GM10266 (cell line): ENCODE measurements around the gene GRID1.
"Not testable (repeated sequence)": the region's sequence is repeated elsewhere in the genome, so short reads cannot be mapped to it uniquely, and the experiment has no call there.

ENCODE experiments used
- DNase-seq: peaks from one replicate; pipeline ENCODE4 v3.0.0; 2012; ENCODE audit errors: extremely low spot score
- TF ChIP-seq, protein P1 (sequence below): IDR thresholded peaks from 2 replicates; pipeline ENCODE4 v1.5.1; 2012; ENCODE audit warnings: mild to moderate bottlenecking, low read depth; ENCODE audit not compliant: control insufficient read depth, insufficient read depth; ENCODE audit errors: missing control alignments

GRID1 gene

DNA sequence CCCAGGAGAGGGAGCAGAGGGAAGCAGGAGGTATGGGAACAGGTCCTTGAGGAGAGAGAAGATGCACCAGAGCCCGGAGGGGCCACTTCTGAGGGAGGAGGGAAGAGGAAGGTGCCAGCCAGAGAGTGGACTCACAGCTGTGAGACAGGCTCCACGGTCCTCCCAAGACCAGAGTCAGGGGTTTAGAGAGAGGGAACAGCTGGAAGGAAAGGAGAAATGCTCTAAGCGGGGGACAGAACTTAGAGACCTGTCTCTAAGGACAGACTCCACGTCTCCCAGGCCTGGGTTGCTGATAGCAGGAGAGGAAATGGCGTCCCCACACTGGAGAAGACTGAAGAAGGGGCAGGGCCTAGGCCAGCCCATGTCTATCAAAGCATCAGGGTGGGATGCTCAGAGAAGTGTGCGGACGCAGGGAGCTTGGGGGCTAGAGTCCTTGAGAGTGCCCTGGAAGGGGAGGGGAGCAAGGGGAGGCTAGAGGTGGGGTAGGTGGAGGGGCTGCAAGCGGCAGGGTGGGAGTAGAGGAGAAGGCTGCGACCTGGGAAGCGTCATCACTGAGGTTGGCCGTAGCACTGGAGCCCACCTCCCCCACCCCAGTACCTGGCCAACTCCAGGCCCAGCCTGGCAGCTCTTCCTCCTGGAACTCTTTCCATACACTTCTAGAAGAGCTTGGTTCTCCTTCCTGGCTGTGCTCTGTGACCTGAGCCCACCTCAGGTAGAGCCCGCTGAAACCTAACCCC lies 25.6 kb upstream of the GRID1 start:
- DNase-seq = no peak
- TF ChIP-seq, protein P1, sequence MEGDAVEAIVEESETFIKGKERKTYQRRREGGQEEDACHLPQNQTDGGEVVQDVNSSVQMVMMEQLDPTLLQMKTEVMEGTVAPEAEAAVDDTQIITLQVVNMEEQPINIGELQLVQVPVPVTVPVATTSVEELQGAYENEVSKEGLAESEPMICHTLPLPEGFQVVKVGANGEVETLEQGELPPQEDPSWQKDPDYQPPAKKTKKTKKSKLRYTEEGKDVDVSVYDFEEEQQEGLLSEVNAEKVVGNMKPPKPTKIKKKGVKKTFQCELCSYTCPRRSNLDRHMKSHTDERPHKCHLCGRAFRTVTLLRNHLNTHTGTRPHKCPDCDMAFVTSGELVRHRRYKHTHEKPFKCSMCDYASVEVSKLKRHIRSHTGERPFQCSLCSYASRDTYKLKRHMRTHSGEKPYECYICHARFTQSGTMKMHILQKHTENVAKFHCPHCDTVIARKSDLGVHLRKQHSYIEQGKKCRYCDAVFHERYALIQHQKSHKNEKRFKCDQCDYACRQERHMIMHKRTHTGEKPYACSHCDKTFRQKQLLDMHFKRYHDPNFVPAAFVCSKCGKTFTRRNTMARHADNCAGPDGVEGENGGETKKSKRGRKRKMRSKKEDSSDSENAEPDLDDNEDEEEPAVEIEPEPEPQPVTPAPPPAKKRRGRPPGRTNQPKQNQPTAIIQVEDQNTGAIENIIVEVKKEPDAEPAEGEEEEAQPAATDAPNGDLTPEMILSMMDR = no peak

DNA sequence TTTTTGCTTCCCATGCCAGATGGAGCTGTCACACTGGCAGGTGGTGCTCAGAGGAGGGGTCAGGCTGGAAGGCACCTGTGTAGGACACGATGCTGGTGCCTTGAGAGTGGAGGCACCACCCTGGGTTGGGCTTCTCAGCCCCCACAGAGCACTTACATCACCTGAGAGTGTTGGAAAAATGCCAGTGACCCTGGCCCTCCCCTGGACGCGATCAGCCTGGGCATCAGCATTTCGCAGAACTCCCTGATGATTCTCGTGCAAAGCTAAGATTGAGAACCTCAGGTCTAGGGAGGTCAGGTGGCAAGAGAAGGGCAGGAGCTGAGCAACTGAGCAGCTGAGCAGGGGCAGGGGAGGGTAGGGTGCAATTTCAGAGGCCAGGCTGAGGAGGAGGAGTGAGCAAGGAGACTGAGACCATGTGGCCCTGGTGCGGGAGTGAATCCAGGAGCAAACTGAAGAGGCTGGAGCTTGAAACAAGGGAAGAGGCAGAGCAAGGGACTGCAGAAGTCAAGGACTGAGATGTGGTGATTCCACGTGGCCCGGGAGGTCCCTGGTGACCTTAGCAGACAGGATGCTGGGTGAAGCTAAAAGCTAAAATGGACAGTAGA lies 24.7 kb upstream of the GRID1 start:
- TF ChIP-seq, protein P1 = no peak
- no peak for DNase-seq

DNA sequence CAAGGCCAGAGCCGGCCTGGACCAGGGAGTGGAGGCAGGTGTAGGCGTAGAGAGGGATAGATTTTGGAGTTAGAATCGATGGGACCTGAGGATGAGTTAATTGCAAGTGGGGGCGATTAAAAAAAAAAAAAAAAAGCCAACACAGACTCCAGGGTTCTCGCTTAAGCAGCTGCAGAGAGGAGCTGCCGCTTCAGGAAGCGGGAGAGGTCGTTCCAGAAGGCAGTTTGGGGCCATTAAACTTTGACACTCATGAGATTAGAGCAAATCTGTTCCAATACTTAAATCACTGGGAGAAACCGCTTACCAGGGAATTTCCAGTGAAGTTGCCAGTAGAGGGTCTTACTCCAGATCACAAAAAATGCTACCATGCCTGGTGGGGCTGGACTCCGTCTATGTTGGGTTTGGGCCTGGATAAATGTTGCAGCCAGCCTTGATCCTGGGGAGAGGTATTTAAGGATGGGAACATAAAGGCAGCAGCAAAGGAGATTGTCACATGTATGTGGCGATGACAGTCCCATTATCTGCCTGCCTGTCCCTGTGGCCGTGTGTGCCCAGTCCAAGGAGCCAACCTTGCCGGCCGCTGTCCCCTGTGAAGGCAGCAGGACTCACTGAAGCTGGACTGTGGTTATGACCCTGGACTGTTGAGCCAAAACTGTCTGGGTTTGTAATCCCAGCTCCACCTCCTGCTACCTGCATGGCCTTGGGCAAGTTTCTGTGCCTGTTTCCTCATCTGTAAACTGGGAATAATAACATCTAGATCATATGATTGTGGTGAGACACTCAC lies 23.9 kb upstream of the GRID1 start:
- TF ChIP-seq, protein P1 = no peak
- DNase-seq = no peak

DNA sequence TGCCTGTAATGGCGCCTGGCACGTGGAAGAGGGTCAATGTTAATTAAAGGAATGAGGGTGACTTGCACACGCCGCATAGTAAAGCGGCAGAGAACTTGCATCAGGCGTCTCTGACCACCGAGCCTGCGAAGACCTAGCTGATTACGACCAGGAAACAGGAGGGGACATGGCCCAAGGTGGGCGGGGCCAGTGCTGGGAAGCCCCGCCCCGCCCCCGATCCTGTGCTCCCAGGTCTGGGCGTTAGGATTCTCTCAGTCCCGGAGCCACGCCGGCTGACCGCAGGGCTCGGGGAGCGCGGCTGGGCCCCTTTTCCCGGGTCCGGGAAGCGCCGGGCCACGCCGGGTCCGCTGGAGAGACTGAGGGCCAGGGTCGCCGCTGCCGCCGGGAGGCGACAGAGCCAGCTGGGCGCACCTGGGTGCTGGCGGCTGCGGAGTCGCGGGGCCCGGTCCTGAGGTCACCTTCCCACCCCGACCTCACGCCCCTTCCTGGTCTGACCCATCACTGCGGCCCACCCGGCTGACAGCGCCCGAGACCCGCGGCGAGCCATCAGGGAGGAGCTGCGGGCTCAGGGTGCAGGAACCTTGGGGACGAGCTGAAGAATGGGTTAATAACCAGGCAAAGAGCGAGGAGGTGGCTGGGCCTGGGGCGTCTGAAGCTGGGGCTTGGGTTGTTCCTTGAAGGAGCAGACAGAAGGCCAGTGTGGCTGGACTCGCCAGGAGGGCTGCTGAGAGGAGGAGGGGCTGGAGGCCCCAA lies 23.0 kb upstream of the GRID1 start:
- peak; percentile 85 for DNase-seq
- TF ChIP-seq, protein P1 = peak; percentile 35

DNA sequence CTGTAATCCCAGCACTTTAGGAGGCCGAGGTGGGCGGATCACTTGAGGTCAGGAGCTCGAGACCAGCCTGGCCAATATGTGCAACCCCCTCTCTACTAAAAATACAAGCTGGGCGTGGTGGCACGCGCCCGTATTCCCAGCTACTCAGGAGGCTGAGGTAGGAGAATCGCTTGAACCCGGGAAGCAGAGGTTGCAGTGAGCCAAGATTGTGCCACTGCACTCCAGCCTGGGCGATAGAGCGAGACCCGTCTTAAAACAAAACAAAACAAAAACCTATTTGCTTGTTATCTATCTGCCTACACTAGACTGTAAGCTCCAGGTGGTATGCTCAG lies 22.5 kb upstream of the GRID1 start:
- DNase-seq = not testable (repeated sequence)

DNA sequence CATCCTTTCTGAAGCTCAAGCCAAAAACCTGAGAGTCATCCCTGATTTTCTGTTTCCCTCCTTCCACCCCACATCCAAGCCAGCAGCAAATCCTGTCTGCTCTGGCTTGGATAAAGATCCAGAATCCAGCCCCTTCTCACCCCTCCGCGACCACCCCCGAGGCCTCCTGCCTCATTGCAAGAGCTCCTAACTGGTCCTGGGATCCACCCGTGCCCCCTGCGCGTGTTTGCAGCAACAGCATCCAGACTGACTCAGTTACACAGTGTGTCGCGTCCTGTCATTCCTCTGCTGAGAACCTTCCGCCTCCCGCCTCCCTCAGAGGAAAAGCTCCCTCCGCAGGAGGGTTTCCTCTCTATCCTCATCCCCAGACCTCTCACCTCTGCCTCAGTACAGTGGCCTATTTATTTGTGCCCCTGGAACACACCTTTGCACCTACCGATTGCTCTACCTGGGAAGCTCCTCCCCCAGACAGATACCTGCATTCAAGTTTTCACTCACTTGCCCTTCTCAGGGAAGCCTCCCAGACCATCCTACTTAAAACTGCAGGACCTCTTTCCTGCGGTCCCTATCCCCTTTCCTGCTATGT lies 21.6 kb upstream of the GRID1 start:
- DNase-seq = no peak
- TF ChIP-seq, protein P1 = no peak

DNA sequence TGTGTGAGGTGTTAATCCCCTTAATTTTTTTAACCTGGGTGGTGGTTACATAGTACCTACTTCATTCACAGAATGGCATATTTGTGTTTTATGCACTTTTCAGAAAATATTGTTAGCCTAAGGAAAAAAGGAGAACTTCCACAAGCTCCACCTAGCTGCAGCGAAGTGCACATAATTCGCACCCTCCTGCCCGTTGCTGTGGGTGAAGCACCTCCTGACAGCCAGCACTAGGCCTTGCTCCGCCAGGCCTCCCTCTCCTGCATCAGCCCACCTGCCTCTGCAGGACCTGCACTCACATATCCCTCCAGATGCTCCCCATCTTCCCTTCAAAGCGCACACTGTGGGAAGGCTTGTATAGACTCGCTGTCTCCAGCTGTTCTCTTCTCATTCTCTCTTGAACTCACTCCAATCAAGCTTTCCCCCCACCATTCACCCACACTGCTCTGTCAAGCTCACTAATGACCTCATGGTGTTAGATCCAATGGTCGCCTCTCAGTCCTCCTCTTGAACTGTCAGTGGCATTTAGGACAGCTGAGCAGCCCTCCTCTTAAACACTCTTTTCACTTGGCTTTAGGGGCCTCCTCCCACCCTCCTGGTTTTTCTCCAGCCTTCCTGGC lies 20.7 kb upstream of the GRID1 start:
- no peak for DNase-seq
- TF ChIP-seq, protein P1 = peak; percentile 27
